Activated T-cell treated with anti-CD3 and anti-CD28 coated beads, Interleukin-2, amount 50 U/mL, for 1 hour (primary cell): Measurements from ENCODE around the gene GTF3C1.

Experiments
- DNase-seq: peaks from one replicate; pipeline ENCODE4 v3.0.0-alpha.2; 2020

GTF3C1 gene

GRCh38 chr16:27482397-27483087, 67.2 kb downstream of the GTF3C1 start:
- DNase-seq = no peak

- DNase-seq = no peak
Measured at GRCh38 chr16:27481282-27481934, 68.3 kb downstream of the GTF3C1 start.

DNA sequence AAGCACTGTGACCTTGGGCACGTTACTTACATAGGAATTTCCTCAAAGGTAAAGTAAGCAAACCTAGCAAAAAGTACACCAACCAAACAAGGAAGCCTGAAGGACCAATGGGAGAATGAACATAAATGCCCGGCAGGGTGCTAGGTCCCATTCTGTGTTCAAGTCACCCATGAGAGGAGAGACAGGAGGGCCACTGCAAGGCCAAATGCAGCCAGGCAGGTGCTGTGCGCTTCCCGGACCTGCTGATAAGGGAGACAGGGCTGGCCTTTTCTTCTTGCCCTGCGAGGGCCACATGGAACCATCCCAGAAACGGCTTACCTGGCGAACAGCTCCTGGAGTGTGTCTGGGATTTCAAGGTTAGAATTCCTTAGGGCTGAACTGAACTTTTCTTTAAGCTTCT, 69.0 kb downstream of the GTF3C1 start:
- DNase-seq = no peak

DNA sequence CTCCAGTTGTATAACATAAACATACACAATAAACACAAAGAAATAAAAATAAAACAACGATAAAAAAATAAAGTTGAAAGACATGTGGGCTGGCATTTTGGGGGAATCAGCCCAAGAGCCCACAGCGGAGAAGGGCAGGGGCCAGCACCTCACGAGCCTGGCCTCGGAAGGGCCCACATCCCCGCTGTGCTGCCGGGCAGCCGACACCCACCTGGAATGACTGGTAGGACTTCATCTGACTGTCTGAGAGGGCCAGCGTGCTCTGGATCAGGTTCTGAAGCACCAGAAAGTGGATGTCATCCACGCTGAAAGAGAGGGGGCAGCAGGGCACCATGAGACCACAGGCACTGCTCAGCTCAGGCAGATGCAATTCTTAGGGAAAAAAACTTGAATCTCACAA, 73.5 kb downstream of the GTF3C1 start:
- no peak for DNase-seq

- no peak for DNase-seq
Measured at GRCh38 chr16:27475561-27475960, 74.2 kb downstream of the GTF3C1 start.

DNA sequence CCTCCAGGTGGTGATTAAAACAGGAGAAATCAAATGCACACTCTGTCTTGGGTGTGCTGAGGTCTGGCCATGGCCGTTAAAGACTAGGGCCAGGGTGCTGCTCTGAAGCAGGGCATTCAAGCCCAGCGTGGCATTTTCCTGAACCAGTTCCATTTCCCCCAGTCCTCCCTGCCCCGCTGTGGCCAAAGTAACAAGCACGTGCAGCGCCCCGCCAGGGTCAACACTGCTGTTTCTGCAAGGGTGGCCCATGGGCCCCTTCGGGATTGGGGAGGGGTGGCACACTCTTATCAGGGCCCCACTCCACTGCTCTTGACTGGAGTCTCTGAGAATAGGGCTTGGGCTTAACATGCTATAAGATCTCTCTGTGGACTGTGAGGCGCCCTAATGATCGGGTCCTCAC, 74.8 kb downstream of the GTF3C1 start:
- no peak for DNase-seq

DNA sequence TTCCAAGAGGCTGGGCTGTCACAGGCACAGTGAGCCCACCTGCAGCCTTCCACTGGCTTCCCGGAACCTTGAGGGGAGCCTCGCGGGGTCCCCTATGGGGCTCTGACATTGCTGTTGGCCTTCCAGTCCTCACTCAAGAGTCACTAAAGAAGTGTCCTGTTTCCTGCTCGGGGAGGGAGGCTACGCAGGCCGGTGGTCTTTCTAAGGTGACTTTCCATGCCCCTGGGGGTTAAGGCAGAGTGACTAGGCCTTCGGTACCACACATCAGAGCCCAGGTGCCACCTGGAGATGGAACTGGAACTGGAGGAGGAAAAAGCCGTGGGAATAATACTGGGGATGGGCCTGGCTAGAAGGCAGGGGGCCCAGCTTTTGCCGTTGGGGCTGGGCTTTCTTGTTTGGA, 75.7 kb downstream of the GTF3C1 start:
- DNase-seq = no peak

GRCh38 chr16:27473101-27473900, 76.4 kb downstream of the GTF3C1 start:
- no peak for DNase-seq

DNA sequence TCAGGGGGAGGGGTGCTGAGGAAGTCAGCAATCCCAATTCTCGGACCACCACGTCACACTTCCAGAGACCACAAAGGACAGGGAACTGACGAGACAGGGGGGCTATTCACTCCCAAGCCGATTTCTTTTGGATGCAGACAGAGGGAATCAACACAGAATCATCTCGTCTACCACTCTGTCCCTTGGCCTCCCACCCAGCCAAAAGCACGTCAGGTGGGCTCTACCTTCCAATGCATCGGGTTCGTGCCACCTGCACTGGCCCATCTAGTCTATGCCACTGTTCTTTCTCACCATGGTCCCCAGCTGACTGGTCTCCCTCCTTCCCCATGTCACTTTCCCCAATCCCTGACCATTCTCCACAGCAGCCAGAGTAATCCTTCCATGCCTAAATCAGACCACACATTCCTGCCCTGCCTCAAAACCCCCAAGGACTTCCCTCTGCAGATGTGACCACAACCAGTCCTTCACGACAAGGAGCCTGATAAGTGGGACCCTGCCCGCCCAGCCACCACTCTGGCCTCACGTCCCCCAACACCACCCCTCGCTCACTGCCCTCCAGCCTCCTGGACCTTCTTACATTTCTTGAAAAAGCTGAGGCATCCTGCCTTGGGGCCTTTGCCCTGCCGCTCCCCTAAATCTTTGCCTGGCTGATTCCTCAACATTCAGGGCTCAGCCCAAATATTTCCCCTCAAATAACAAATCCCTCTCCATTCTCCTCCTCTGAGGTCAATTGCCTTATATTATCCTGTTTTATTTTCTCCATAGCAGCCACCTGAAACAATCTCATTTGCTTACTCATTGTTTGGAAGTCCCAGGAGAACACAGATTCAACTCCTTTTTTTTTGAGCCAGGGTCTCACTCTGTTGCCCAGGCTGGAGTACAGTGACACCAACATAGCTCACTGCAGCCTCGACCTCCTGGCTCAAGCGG, 77.4 kb downstream of the GTF3C1 start:
- DNase-seq = no peak

GRCh38 chr16:27471661-27472060, 78.1 kb downstream of the GTF3C1 start:
- DNase-seq = no peak

GRCh38 chr16:27470567-27471431, 78.9 kb downstream of the GTF3C1 start:
- DNase-seq = no peak

DNA sequence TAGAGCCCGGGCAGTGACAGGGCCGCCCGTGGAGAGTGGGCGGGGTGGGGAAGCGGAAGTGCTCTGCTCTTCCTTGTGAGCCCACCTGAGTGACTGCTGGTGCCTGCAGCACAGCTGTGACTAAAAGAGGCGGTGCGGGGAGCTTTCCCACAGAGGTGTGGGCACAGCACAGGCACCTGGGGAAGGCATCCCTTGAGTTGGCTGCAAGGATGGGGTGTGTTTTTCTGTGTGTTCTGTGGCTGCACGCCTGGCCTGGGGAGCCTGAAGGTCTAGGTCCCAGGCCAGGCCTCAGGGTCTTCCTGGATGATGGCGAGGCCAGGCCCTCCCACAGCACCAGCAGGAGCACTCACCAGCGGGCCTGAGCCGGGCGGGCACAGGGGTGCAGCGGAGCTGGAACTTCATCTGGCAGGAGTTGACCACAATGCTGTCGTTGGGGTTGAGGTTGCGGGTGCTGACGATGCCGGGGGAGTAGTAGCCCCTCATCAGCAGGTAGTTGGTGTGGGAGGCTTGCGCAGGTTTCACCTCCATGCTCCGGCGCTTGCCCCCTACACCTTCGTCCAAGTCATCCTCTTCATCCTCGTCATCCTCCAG, 80.7 kb downstream of the GTF3C1 start:
- DNase-seq = no peak

DNA sequence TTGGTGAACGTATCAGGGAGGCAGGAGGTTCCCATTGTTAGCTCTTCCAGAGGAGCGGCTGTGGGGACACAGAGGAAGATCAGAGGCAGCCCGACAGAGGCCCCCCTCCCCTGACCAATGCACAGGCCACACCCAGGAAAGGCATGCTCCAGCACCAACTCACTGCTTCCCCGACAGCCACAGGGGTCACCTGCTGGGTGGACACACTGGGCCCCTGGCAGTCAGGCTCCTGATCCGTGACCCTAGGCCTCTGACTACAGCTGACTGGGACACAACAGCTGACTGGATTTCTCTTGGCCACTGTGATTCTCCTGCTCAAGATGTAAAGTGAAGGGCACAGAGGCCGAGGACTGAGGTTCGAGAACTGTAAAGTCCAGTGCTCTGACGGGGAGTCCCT, 84.2 kb downstream of the GTF3C1 start:
- DNase-seq = no peak

GRCh38 chr16:27464626-27465482, 84.9 kb downstream of the GTF3C1 start:
- no peak for DNase-seq

- DNase-seq = peak; percentile 67
Measured at GRCh38 chr16:27463741-27464591, 85.7 kb downstream of the GTF3C1 start.

DNA sequence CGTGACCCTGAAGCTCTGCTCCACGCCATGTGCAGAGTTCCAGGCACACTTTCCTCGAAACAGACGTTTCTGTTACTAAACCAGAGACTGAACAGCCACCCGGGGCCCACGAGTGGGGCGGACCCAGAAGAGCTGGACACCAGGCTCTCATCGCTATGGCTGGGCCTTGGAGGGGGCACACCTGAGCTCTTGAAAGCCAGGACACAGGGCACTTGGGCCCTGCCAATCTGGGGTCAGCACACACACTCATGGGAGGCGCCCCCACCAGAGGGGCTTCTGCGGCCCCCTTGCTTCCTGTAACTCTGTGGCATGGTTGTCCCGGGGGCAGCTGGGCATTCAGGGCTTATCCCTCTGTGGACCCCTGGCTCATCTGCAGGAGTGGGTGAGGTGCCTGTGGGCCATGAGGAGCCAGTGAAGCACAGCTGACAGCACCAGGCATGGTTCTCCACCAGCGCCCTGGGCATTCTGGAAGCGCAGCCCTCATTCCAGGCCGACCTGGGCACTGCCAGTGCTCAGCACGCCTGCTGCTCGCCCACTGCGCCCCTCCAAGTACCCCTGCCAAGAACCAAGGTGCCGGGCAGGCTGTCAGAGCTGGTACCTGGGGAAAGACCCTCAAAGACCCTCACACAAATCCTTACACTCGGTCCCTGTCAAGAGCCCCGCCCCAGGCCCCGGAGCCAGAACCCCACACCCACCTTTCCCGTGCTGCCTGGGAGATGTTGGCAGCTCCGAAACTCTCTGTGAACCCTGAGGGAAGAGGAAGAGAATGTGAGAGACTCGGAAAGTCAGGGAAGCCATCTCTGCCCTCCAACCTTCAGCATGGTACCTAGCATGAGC, 86.6 kb downstream of the GTF3C1 start:
- no peak for DNase-seq

GRCh38 chr16:27462200-27462845, 87.4 kb downstream of the GTF3C1 start:
- DNase-seq = no peak
